Measurements from ENCODE around the gene HAGHL.

The HAGHL gene

GRCh38 chr16:708959-709358 lies 17.9 kb upstream of the HAGHL start:
- Histone ChIP-seq H3K4me3 (ENCODE audit: low read length, poor library complexity, severe bottlenecking) (no peak overlapping the region), H3K9me2 (replicated peaks; ENCODE audit: low read depth, low read length) (no peaks in the 10 kb centered on the region), H2AFZ (ENCODE audit: low read length) (no peak overlapping the region), H3K79me2 (ENCODE audit: insufficient read depth, low read length) (no peaks in the 10 kb centered on the region), H3K4me2 (ENCODE audit: low read depth, low read length, poor library complexity, severe bottlenecking) (no peak overlapping the region), H3K9ac (ENCODE audit: low read depth, low read length, poor library complexity, severe bottlenecking) (no peak overlapping the region), H3K36me3 (ENCODE audit: insufficient read depth, low read length) (no peaks in the 10 kb centered on the region), H3F3A (ENCODE audit: low read depth) (no peaks in the 10 kb centered on the region), H3K4me1 (ENCODE audit: insufficient read depth, low read length, poor library complexity, severe bottlenecking) (no peaks in the 10 kb centered on the region), H3K9me3 (ENCODE audit: insufficient read depth, low read depth, low read length) (no peaks in the 10 kb centered on the region), H3K27me3 (ENCODE audit: insufficient read depth, low read length, poor library complexity, severe bottlenecking) (no peaks in the 10 kb centered on the region), H4K20me1 (ENCODE audit: insufficient read depth, low read length, poor library complexity, severe bottlenecking) (no peaks in the 10 kb centered on the region)
- TF ChIP-seq EZH2phosphoT487 (IDR thresholded peaks at IDR 0.05; ENCODE audit: borderline replicate concordance) = no peak
- TF ChIP-seq, protein P1, sequence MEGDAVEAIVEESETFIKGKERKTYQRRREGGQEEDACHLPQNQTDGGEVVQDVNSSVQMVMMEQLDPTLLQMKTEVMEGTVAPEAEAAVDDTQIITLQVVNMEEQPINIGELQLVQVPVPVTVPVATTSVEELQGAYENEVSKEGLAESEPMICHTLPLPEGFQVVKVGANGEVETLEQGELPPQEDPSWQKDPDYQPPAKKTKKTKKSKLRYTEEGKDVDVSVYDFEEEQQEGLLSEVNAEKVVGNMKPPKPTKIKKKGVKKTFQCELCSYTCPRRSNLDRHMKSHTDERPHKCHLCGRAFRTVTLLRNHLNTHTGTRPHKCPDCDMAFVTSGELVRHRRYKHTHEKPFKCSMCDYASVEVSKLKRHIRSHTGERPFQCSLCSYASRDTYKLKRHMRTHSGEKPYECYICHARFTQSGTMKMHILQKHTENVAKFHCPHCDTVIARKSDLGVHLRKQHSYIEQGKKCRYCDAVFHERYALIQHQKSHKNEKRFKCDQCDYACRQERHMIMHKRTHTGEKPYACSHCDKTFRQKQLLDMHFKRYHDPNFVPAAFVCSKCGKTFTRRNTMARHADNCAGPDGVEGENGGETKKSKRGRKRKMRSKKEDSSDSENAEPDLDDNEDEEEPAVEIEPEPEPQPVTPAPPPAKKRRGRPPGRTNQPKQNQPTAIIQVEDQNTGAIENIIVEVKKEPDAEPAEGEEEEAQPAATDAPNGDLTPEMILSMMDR (conservative IDR thresholded peaks at IDR 0.05; ENCODE audit: low read length) = no peak

GRCh38 chr16:709566-710499 lies 17.1 kb upstream of the HAGHL start:
- H3K4me3 ChIP-seq (ENCODE audit: low read length, poor library complexity, severe bottlenecking) = no peak overlapping the region
- H3K9ac ChIP-seq (ENCODE audit: low read depth, low read length, poor library complexity, severe bottlenecking) = no peak overlapping the region
- no peaks in the 10 kb centered on the region for H3K27me3 ChIP-seq (ENCODE audit: insufficient read depth, low read length, poor library complexity, severe bottlenecking)
- H4K20me1 ChIP-seq (ENCODE audit: insufficient read depth, low read length, poor library complexity, severe bottlenecking) = no peaks in the 10 kb centered on the region
- no peaks in the 10 kb centered on the region for H3F3A ChIP-seq (ENCODE audit: low read depth)
- H3K4me2 ChIP-seq (ENCODE audit: low read depth, low read length, poor library complexity, severe bottlenecking) = no peak overlapping the region
- no peaks in the 10 kb centered on the region for H3K36me3 ChIP-seq (ENCODE audit: insufficient read depth, low read length)
- H3K79me2 ChIP-seq (ENCODE audit: insufficient read depth, low read length) = no peaks in the 10 kb centered on the region
- no peak overlapping the region for H2AFZ ChIP-seq (ENCODE audit: low read length)
- no peaks in the 10 kb centered on the region for H3K9me3 ChIP-seq (ENCODE audit: insufficient read depth, low read depth, low read length)
- no peaks in the 10 kb centered on the region for H3K4me1 ChIP-seq (ENCODE audit: insufficient read depth, low read length, poor library complexity, severe bottlenecking)
- no peak for TF ChIP-seq EZH2phosphoT487 (IDR thresholded peaks at IDR 0.05; ENCODE audit: borderline replicate concordance)
- TF ChIP-seq, protein P1 (conservative IDR thresholded peaks at IDR 0.05; ENCODE audit: low read length) = no peak
- no peaks in the 10 kb centered on the region for H3K9me2 ChIP-seq (replicated peaks; ENCODE audit: low read depth, low read length)

DNA sequence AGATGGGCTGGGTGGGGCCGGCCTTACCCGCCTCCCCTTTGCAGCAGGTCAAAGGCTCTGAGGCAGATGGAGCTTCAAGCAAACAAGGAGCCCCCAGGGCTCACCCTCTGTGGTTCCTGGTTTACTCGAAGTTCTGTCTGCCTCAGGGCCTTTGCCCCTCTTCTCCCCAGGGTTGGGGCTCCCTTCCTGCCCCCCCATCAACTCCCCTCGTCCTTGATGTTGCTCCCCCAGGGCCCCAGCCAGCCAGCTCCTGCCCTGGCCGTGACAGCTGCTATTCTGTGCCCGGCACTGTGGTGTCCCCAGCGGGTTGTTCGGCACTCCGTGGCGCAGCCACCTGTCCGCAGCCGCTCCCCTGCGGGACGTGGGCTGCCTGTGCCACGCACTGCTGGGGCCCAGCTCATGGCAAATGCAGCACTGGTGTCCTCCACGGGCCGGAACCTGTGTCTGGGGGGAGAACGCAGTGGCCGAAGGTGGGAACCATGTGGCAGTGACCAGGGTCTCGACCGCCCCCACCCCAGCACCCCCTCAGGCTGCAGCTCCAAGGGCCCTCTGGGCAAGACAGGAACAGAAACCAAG lies 16.3 kb upstream of the HAGHL start:
- Histone ChIP-seq H3K9me2 (replicated peaks; ENCODE audit: low read depth, low read length) (no peaks in the 10 kb centered on the region), H4K20me1 (ENCODE audit: insufficient read depth, low read length, poor library complexity, severe bottlenecking) (no peaks in the 10 kb centered on the region), H3K4me3 (ENCODE audit: low read length, poor library complexity, severe bottlenecking) (no peak overlapping the region), H3K9ac (ENCODE audit: low read depth, low read length, poor library complexity, severe bottlenecking) (no peak overlapping the region), H3K36me3 (ENCODE audit: insufficient read depth, low read length) (no peaks in the 10 kb centered on the region), H3K79me2 (ENCODE audit: insufficient read depth, low read length) (no peaks in the 10 kb centered on the region), H3K4me2 (ENCODE audit: low read depth, low read length, poor library complexity, severe bottlenecking) (no peak overlapping the region), H2AFZ (ENCODE audit: low read length) (no peak overlapping the region), H3K9me3 (ENCODE audit: insufficient read depth, low read depth, low read length) (no peaks in the 10 kb centered on the region), H3K4me1 (ENCODE audit: insufficient read depth, low read length, poor library complexity, severe bottlenecking) (no peaks in the 10 kb centered on the region), H3K27me3 (ENCODE audit: insufficient read depth, low read length, poor library complexity, severe bottlenecking) (no peaks in the 10 kb centered on the region), H3F3A (ENCODE audit: low read depth) (no peaks in the 10 kb centered on the region)
- TF ChIP-seq, protein P1 (conservative IDR thresholded peaks at IDR 0.05; ENCODE audit: low read length) = no peak
- TF ChIP-seq EZH2phosphoT487 (IDR thresholded peaks at IDR 0.05; ENCODE audit: borderline replicate concordance) = no peak

All from Loucy (cell line).